Lower lobe of right lung (tissue), 2 donors: ENCODE measurements around the gene HNRNPH2. TPM values are rescaled to one million over a fixed set of nuclear protein-coding genes. Genes with fewer than 3 reads are reported as not detected.

Source experiments
- ATAC-seq, 2 donors: fragments of 200-7000 bp; cut with Tn5 transposase; one replicate each; pipeline ENCODE4 v1.9.1; 2020 to 2022; ENCODE audit warnings: mild to moderate bottlenecking in 2 of 2, moderate library complexity in 2 of 2
- DNase-seq: peaks from one replicate; pipeline ENCODE4 v3.0.0-alpha.2; 2020
- H3K27ac ChIP-seq: fragments of 200-600 bp; one replicate; pipeline ENCODE4 v1.8.0; 2022
- H3K27me3 ChIP-seq: fragments of 200-600 bp; one replicate; pipeline ENCODE4 v1.8.0; 2022; ENCODE audit warnings: low read depth
- H3K36me3 ChIP-seq: fragments of 200-600 bp; one replicate; pipeline ENCODE4 v1.8.0; 2022; ENCODE audit warnings: mild to moderate bottlenecking
- H3K4me1 ChIP-seq: fragments of 200-600 bp; one replicate; pipeline ENCODE4 v1.8.0; 2022
- H3K4me3 ChIP-seq: fragments of 200-600 bp; one replicate; pipeline ENCODE4 v1.8.0; 2022; ENCODE audit warnings: mild to moderate bottlenecking
- H3K9me3 ChIP-seq: fragments of 200-600 bp; one replicate; pipeline ENCODE4 v1.8.0; 2022
- intact Hi-C: fragments of 100-400 bp; cut with DNase I; formaldehyde crosslinking; loops from one replicate; pipeline ENCODE4 v1.11.0; 2022
- total RNA-seq: library from RNA; stranded (reverse); fragmentation: NEBNext Ultra II Directional; extraction: Animal tissue kit (Norgen Biotek cat#: 25700); gene quantifications from one replicate; pipeline ENCODE4 v1.2.1, GENCODE V29; 2021
- TF ChIP-seq, protein P1 (sequence below): fragments of 200-600 bp; IDR thresholded peaks from one replicate; pipeline ENCODE4 v1.8.0; 2022; ENCODE audit warnings: antibody characterized with exemption, mild to moderate bottlenecking
- donor health status: DM: no; HTN: yes; CAD: no; lungs with severe emphysema.

The HNRNPH2 gene
- total RNA-seq, 1 donor from 2014 or later = 62.1 TPM

DNA sequence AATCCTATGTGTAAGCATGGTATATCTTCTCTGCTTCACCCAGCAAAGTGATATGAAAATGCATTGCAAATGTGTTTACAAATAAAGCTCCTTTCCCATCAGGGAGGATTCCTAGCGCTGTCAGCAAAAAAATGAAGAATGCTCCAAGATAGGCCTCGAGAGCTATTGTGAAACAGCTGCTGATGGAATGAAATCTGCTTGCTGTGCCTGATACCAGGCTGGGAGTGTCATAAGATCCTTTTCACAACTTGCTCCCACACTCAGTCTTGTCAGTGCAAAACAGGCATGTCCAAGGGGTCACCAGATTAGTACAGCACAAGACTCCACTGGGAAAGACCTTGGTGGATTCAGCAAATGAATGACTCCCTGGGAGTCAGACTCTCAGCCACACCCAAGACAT is 34.1 kb downstream of the HNRNPH2 start:
- intact Hi-C loops = no loop called here
- no peaks in the 10 kb centered on the region for H3K27me3 ChIP-seq
- no peaks in the 10 kb centered on the region for H3K9me3 ChIP-seq
- no peaks in the 10 kb centered on the region for H3K4me1 ChIP-seq
- TF ChIP-seq, protein P1, sequence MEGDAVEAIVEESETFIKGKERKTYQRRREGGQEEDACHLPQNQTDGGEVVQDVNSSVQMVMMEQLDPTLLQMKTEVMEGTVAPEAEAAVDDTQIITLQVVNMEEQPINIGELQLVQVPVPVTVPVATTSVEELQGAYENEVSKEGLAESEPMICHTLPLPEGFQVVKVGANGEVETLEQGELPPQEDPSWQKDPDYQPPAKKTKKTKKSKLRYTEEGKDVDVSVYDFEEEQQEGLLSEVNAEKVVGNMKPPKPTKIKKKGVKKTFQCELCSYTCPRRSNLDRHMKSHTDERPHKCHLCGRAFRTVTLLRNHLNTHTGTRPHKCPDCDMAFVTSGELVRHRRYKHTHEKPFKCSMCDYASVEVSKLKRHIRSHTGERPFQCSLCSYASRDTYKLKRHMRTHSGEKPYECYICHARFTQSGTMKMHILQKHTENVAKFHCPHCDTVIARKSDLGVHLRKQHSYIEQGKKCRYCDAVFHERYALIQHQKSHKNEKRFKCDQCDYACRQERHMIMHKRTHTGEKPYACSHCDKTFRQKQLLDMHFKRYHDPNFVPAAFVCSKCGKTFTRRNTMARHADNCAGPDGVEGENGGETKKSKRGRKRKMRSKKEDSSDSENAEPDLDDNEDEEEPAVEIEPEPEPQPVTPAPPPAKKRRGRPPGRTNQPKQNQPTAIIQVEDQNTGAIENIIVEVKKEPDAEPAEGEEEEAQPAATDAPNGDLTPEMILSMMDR = no peak
- ATAC-seq = no peak
- no peak for DNase-seq
- no peak overlapping the region for H3K4me3 ChIP-seq
- H3K27ac ChIP-seq = no peak overlapping the region
- peaks cover 27% of the 10 kb centered on the region for H3K36me3 ChIP-seq

DNA sequence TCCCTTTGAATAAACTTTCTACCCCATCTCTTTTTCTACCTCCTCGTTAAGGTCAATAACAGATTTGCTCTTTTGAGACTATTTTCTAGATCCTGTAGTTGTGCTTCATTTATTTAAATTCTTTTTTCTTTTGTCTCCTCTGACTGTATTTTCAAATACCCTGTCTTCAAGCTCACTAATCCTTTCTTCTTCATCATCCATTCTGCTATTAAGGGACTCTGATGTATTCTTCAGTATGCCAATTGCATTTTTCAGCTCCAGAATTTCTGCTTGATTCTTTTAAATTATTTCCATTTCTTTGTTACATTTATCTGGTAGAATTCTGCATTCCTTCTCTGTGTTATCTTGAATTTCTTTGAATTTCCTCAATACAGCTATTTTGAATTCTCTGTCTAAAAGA is 41.3 kb downstream of the HNRNPH2 start:
- H3K36me3 ChIP-seq = peaks cover 14% of the 10 kb centered on the region
- DNase-seq (no peak), ATAC-seq (no peak)
- H3K4me3 ChIP-seq = no peak overlapping the region
- no peaks in the 10 kb centered on the region for H3K9me3 ChIP-seq
- intact Hi-C loops = no loop called here
- TF ChIP-seq, protein P1 = no peak
- H3K27ac ChIP-seq = no peak overlapping the region
- no peaks in the 10 kb centered on the region for H3K27me3 ChIP-seq
- H3K4me1 ChIP-seq = peaks cover 11% of the 10 kb centered on the region

DNA sequence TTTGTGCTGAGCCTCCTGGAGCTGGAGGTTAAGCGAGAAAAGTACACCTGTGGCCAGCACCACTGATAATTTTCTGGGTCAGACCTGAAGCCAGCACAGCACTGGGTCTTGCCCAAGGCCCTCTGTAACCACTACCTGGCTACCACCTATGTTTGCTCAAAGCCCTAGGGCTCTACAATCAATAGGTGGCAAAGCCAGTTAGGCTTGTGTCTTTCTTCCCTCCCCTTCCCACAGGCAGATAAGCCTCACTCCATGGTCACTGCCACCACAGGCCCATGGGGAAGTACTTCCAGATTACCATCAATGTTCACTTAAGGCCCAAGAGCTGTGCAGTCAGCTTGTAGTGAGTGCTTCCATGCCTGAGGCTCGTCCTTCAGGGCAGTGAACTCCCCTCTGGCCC is 42.1 kb downstream of the HNRNPH2 start:
- DNase-seq (no peak), ATAC-seq (peak in 1 of 2 donors; percentile 16)
- H3K4me3 ChIP-seq = no peak overlapping the region
- intact Hi-C loops = no loop called here
- TF ChIP-seq, protein P1 = no peak
- peaks cover 14% of the 10 kb centered on the region for H3K36me3 ChIP-seq
- no peaks in the 10 kb centered on the region for H3K27me3 ChIP-seq
- peaks cover 11% of the 10 kb centered on the region for H3K4me1 ChIP-seq
- no peaks in the 10 kb centered on the region for H3K9me3 ChIP-seq
- no peak overlapping the region for H3K27ac ChIP-seq

DNA sequence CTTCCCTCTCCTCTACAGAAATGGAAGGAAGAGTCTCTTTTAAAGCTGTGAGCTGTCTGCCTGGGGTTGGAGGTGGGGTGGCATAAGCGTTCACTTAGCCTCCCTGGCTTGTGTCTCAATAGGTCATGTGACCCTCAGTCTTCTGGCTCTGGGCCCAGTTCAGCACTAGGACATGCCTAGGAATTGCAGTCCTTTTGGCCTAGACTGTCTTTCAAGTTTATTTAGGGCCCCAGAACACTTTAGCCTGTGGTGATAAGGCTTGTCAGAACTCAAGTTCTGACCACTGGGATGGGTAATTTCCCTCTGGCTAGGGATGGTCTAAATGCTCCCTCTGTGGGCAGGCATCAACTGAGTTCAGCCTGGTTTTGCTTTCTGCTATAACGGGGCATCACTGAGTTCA is 42.9 kb downstream of the HNRNPH2 start:
- peak; percentile 61 for DNase-seq
- Histone ChIP-seq H3K36me3 (peaks cover 7% of the 10 kb centered on the region), H3K9me3 (no peaks in the 10 kb centered on the region), H3K4me3 (no peak overlapping the region), H3K27ac (no peak overlapping the region), H3K4me1 (peaks cover 11% of the 10 kb centered on the region), H3K27me3 (no peaks in the 10 kb centered on the region)
- intact Hi-C loops = no loop called here
- TF ChIP-seq, protein P1 = no peak
- ATAC-seq = peak; percentile 76 to 79

DNA sequence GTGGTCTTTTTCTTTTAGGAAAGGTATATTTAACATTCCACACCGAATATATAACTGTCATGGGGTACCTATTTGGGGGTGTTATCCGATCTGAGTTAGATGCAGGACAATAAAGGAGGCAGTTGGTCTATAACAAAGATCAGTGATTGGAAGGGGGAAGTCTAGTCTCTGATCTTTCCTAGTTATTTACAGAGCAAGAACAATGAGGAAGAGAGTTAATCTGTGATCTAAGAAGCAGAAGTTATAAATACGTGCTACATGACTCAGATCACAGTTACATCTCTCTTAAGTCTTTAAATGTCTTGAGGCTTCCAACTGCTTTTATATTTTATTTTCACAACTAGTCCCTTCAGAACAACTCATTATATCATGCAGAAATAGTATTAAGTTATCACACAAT is 44.0 kb downstream of the HNRNPH2 start:
- H3K36me3 ChIP-seq = peaks cover 7% of the 10 kb centered on the region
- ATAC-seq = no peak
- H3K4me1 ChIP-seq = peaks cover 11% of the 10 kb centered on the region
- TF ChIP-seq, protein P1 = no peak
- H3K27ac ChIP-seq = no peak overlapping the region
- intact Hi-C loops = no loop called here
- no peak for DNase-seq
- no peaks in the 10 kb centered on the region for H3K9me3 ChIP-seq
- H3K27me3 ChIP-seq = no peaks in the 10 kb centered on the region
- H3K4me3 ChIP-seq = no peak overlapping the region

DNA sequence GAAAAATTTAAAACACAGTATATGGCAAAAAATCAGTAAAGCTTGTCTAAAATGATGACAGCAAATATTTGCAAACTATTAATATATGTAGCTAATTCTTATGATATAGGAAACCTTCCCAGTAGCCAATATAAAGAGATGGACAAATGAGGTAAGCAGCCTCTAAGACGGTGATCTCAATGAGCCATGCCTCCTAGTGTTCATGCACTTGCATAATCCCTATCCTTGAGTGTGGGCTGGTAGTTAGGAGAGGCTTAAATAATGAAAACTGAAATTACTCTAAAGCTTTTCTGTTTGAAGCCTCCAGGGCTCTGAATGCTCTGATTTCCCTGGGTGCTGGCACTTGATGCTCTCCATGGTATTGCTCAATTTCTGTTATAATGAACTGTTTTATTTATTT is 52.6 kb downstream of the HNRNPH2 start:
- Histone ChIP-seq H3K4me1 (no peaks in the 10 kb centered on the region), H3K4me3 (no peak overlapping the region), H3K9me3 (no peaks in the 10 kb centered on the region), H3K27me3 (no peaks in the 10 kb centered on the region), H3K36me3 (no peaks in the 10 kb centered on the region), H3K27ac (no peak overlapping the region)
- ATAC-seq = no peak
- DNase-seq = no peak
- TF ChIP-seq, protein P1 = no peak
- intact Hi-C loops = no loop called here
